ENCODE results near the gene PRL.

The PRL gene

DNA sequence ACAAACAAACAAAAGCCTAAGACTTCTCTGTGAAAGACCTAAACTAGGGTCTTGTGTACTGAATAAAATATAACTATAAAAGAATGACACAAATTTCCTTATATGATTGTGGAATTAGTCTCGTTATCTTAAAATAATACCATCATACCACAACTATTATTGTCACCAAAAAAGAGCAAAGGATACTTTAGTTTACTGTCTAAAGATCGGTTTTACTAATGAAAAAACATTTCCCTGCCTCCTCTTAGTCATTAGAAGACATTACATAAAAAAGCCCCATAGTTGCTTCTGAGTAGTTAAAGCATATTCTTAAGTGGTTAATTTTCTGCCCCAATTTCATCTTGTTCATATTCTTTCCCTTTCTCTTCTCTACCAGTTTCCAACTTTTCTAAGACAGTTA is 33.1 kb downstream of the PRL start:
- H3K4me3 ChIP-seq (ENCODE audit: low read length) = no peak overlapping the region
- no peak for TF ChIP-seq ZNF274 (IDR thresholded peaks at IDR 0.05; ENCODE audit: low read depth, low read length)

DNA sequence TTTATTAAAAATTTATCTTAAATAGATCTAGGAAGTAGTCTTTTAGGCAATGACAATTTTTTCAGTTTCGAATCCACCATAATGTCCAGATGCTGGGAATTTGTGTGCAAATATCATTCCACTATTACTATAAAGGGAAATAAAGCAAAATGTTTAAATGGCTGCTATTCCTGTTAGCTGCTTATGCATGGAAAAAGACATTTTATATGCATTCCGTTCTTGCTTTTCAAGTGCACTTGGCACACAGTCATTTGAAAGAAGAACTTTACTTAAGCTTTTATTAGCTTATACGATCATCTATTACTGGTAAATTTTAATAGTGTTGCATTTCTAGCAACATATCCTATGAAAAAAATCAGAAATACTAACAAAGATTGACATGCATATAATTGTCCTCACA is 42.0 kb downstream of the PRL start:
- no peak for TF ChIP-seq ZNF274 (IDR thresholded peaks at IDR 0.05; ENCODE audit: low read depth, low read length)
- no peak overlapping the region for H3K4me3 ChIP-seq (ENCODE audit: low read length)

DNA sequence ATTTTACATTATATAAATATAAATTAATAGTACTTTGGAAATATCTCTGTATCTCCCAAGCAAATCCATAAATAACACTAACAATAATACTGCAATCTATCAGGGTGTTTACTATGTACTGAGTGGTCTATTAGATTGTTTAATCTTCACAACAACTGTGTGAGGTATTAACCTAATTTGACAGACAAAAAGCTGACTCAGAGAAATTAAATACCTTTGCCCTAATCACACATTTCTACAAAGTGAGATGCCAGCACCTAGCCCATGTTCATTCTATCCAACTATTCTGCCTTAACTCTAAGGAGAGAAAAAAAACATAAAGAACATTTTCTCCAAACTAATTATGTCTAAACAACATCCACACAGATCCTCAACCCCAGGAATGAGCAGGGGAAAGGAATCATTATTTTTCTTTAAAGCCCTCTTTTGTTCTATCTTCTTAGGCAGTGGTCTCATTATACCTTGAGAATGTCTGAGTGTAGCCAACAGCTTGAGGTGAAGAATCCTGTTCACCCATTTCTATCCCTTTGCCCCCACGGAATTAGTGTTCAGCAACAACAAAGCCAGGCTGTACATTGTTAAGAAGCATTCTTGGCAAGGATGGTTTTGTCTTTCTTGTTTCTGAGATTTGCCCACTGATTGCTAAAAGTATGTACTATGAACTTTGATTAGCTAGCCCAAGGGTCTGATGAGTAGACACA is 42.7 kb downstream of the PRL start:
- no peak for TF ChIP-seq ZNF274 (IDR thresholded peaks at IDR 0.05; ENCODE audit: low read depth, low read length)

DNA sequence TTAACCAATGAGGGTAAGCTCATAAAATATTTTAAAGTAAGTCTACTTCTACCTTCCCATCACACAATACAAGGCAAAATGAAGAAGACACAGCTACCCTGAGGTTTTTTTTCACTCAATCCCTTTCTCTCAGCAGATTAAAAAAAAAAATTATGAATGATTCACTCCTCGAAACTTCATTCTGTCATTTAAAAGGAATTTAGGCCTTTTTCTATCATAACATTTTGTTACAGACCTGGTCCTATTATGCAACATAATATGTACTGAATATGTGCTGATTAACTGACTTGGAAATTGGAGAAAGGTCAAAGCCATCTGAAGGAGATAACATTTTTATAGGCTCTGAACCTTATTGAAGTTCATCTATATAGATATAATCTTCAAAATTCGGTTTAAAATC is 45.5 kb downstream of the PRL start:
- TF ChIP-seq ZNF274 (IDR thresholded peaks at IDR 0.05; ENCODE audit: low read depth, low read length) = no peak
- no peak overlapping the region for H3K4me3 ChIP-seq (ENCODE audit: low read length)

More for the DNA sequence above, 42.7 kb downstream of the PRL start:
- H3K4me3 ChIP-seq (ENCODE audit: low read length) = no peak overlapping the region

DNA sequence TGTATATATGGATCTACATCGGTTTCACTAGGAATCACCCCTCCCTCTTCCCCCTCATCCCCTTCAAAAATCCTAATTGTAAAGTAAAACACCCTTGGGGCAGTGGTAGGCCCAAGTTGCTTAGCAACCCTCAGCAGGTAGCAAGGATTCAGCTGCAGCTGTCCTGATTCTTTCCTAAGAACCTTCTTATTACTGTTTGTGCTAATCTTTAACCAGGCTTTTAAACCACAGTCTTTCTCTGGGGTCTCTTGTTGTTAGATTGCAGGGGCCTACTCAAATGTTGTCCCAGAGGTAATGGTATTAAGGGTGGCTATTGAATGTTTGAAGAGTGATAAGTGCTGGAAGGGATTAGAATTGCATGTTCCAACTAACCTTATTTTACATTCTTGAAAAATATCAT is 46.4 kb downstream of the PRL start:
- no peak for TF ChIP-seq ZNF274 (IDR thresholded peaks at IDR 0.05; ENCODE audit: low read depth, low read length)
- H3K4me3 ChIP-seq (ENCODE audit: low read length) = no peak overlapping the region

DNA sequence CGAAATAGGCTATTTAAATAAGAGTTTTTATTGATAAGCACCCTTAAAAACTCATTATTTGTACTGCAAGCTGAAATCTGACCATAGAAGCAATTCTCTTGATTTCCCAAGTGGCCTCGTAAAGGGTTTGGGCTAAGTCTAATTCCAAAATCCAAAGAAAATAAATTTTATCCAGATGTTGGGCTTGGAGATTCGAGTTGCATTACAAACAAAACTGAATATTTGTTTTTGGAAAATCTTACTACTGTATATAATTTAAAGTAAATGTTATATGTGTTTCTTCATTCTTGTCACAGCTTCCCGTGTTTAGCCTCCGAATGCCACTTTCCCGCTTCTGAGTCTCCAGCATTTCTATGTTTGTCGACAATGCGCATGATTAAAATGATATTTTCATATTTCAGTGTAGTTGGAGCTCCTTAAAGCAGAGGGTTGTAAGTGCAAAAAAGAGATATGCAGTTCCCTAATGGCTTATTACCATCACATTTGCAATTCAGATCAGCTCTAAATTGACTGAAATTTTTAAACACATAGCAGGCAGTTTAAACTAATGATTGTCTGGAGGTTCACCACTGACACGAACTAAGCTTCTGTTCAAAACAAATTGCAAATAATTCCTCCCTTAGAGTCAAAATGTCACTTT is 47.0 kb downstream of the PRL start:
- H3K4me3 ChIP-seq (ENCODE audit: low read length) = no peak overlapping the region

DNA sequence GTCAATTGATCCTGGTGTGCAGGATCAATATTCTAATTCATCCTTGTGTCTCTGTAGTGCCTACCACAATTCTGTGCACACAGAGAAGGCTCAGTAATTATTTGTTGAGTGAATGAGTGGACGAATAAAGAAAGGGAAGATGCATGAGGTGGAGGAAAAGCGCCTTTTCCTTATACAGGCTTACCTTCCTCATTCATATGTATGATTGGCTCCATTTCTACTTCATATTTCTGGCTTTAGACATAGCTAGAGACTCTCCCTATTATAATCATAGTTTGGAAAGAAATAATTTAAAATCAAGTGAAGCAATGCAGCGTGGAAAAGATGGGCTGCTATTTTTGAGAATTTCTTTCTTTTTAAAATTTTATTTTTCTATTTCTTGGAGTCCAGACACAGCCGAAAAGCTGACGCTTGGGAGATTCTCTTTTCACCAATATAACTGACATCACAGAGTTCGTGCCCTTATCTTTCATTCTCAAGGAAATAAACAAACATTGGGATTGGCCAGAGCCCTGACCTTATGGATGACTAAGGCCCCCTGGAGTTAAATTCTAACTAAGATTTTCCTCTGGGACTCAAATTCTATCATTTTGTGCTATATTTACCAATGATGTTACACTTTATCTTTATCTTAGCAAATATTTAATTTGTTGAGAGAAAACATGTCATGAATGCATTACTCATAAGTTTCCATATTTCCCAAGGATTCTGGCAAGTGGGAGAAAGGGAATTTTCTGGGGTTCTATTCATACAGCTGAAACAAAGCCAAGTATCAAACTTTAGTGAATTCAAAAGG is 48.1 kb downstream of the PRL start:
- TF ChIP-seq ZNF274 (IDR thresholded peaks at IDR 0.05; ENCODE audit: low read depth, low read length) = no peak
- H3K4me3 ChIP-seq (ENCODE audit: low read length) = no peak overlapping the region

More for the DNA sequence above, 47.0 kb downstream of the PRL start:
- TF ChIP-seq ZNF274 (IDR thresholded peaks at IDR 0.05; ENCODE audit: low read depth, low read length) = no peak

DNA sequence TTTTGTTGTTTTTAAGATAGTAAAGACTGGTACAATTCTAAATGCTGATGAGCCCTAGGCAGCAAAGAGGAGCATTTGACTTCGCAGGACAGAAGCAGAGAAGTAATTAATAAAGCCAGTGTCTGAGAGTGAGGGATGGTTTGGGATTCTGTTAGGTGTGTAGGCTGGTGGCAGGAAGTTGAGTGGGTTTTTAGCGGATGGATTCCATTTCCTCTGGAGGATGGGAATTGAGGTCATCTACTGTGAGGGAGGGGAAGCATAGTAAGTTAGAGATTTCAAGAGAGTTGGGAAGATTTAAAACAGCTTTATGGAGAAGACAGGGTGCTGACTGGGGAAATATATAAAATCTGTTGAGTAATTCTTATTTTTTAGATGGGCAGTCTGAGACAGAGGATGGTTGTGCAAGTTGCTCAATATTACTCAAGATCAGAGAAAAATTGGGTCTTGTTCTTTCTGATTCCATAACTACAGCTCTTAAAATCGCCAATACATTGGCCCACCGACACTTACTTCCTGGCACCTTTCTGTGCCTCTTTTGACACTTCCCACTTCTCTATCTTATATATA is 48.8 kb downstream of the PRL start:
- H3K4me3 ChIP-seq (ENCODE audit: low read length) = no peak overlapping the region
- no peak for TF ChIP-seq ZNF274 (IDR thresholded peaks at IDR 0.05; ENCODE audit: low read depth, low read length)

DNA sequence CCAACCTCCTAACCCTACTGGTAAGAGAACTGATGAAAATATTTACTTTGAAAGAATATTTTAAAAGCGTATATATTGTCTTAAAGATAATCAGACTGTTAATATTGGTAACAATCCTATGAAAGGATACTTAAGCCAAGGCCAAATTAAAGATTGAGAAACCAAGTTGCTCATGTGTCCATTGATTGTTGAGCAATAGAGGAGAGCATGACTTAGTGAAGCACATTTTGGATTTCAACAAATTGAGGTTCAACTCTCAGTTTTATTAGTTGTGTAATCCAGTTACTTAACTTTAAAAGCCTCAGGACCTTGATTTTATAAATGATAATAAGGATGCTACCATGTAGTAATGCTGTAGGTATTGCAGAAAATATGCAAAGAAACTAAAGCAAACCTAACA is 56.8 kb downstream of the PRL start:
- no peak overlapping the region for H3K4me3 ChIP-seq (ENCODE audit: low read length)
- no peak for TF ChIP-seq ZNF274 (IDR thresholded peaks at IDR 0.05; ENCODE audit: low read depth, low read length)

DNA sequence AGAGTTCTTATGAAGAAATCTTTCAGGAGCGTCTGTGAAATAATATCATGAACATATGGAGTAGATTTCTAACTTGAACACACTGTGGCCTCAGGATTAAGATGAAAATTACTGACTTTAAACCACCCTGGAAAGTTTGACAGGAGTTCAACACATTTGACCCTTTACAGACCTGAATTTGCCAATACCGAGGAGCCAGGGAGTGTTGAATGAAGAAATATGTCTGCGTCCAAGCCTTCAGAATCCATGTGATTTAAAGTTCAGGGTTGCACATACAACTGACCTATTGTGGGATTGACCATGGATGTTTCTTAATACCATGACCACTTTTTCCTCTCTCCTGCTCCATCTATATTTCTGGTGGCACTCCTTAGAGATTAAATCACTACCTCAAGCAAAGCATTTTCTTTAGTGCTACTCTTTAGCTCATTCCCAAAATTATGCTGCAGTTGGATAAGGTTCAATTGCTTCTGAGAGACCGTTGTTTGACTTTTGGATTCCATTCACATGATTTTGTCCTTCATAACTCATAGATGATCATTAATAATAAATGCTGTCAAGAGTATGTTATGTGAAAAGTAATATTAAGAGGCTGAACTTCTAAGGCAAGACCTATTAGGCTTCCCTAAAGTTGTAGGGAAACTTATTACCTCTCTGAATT is 57.4 kb downstream of the PRL start:
- H3K4me3 ChIP-seq (ENCODE audit: low read length) = no peak overlapping the region
- TF ChIP-seq ZNF274 (IDR thresholded peaks at IDR 0.05; ENCODE audit: low read depth, low read length) = no peak

DNA sequence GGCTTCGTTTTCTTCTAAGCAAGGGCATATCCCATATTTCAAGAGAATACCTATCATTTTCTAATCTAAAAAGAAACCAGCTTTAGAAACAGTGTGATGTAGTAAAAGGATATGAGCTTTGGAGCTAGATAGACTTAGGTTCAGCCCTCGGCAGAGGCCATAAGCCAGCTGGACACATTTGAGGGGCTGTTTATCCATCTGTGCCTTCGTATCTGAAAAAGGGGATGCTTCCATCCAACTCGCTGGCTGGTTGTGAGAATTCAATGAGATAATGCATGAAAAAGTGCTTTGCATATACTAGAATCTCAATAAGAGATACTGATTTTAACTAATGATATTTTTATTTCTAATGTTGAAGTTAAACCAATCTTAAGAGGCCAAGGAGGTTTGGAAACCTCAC is 58.0 kb downstream of the PRL start:
- no peak for TF ChIP-seq ZNF274 (IDR thresholded peaks at IDR 0.05; ENCODE audit: low read depth, low read length)
- no peak overlapping the region for H3K4me3 ChIP-seq (ENCODE audit: low read length)

DNA sequence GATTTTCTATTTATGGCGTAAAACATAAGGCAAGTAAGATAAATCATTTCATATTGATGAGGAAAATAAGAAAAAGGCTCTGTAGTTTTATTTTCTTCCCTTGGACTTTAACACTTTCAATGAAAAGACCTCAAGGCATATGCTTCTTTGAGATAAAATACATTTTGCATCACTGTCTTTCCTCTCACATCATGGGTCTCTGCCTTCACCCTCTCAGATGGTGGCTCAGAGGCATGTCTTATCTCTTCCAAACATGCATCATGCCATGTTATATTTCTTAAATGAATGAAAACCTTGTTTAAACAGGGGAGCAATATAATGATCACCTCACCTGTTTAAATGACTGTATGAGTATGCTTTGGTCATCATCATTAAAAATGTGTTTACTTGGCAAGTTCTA is 59.3 kb downstream of the PRL start:
- no peak for TF ChIP-seq ZNF274 (IDR thresholded peaks at IDR 0.05; ENCODE audit: low read depth, low read length)
- H3K4me3 ChIP-seq (ENCODE audit: low read length) = no peak overlapping the region

Data from GM08714 (cell line).